Hematopoietic multipotent progenitor cell treated with erythropoietin and hydrocortisone succinate and interleukin-3 and kit ligand, for 8 days (in vitro differentiated cells): ENCODE results near the gene SLC30A1.
"Not testable (repeated sequence)": the region's sequence is repeated elsewhere in the genome, so short reads cannot be mapped to it uniquely, and the experiment has no call there.

Source experiments
- DNase-seq: peaks from one replicate; pipeline ENCODE4 v3.0.0-alpha.2; 2015

Gene SLC30A1

DNA sequence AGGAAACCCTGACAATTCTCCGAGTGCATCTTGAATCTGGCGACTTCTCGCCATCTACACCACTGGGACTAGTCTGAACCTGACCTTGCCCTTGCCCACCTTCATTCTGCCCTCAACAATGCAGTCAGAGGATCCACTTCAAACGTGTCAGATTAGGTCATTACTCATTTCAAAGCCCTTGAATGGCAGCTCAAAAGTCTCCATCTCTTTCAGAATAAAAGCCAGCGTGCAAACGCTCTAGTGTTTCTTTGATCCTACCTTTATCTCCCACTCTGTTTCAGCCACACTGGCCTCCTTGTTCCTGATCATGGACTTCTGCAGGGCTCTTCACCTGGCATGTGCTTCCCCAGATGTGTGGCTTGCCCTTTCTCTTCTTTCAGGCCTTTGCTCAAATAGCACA is 31.3 kb downstream of the SLC30A1 start:
- DNase-seq = no peak

DNA sequence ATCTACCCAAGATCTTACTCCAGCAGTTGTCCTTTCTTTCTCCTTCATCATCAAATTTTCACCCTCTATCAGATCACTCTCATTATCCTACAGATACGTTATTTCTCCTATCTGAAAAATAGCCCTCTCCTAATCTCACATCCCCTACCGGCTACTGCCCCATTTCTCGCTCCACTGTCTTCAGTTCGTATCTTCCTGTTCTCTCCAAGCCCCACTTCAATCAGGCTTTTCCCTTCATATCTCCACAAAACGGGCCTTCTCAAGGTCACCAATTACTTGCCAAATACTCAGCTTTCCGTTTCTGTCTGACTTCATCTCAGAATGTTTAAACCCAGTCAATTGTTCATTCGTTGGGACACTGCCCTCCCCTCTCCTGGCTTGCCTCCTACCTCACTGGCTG is 32.4 kb downstream of the SLC30A1 start:
- DNase-seq = no peak

DNA sequence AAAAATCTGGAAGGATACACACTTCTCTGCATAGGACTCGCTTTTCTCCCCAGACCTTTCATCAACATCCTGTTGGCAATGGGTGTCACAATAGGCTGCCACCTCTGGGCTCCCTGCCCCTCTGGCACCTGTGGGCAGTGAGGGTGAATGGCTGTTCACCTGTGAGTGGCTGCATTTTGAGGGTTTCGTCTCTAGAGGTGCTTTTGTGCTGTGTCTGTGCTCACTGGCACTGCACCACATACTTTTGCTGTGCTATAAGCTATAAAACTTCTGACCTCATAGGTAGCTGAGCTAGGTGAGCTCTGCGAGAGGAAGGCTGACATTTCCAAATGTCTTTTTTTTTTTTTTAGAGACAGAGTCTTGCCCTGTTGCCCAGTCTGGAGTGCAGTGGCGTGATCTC is 35.9 kb downstream of the SLC30A1 start:
- DNase-seq = no peak

DNA sequence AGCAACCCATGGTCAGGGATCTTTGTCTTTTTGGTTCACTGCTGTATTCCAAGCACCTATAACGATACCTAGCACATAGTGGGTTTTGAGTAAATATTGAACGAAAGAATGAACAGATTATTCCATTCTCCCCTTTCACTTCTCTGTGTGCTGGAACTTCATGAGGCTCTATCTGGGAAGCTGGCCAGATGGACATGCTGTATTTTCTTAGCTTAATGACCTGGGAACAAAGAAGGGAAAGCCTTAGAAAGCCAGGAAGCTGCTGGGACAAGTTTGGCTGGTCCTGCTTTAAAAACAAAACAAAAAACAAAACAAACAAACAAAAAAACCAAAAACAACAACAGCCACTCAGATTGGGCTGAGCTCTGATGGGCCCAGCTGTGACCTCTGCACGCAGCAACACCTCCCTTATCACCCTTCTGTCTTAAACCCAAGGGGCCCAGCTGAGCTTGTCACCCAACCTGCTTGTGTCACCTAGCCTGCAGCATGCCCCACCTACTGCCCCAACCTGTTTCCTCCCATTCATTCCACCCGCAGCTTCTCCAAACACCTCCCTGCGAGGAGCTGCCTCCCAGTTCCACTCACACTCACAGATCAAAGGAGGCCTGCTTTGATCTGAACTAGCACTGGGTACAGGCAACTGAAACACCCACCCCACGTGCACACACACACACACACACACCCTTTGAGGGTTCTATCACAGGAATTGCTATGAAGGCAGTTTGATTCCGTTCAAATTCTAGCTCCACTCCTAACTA is 37.1 kb downstream of the SLC30A1 start:
- no peak for DNase-seq

DNA sequence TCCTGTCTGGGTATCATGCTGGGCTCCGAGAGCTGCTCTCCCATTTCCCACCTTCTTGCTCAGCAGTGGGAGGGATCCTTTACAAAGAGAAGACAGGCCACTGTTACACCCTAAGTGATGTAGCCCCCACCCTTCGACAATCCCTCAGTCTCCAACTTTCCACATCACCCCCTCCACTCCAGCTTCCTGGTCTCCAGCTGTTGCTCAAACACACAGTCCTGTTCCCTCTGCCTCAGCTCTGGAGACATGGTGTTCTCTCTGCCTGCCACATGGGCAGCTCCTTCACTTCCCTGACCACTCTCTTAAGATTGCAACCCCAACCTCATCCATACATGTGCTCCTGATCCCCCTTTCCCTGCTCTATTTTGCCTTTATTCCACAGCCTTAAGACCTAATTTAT is 37.7 kb downstream of the SLC30A1 start:
- no peak for DNase-seq

DNA sequence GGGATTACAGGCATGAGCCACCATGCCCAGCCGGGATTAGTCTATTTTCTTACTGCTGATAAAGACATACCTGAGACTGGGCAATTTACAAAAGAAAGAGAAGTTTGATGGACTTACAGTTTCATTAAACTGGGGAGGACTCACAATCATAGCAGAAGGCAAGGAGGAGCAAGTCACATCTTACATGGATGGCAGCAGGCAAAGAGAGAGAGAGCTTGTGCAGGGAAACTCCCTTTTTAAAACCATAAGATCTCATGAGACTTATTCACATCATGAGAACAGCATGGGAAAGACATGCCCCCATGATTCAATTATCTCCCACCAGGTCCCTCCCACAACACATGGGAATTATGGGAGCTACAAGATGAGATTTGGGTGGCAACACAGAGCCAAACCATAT is 38.1 kb downstream of the SLC30A1 start:
- DNase-seq = not testable (repeated sequence)

DNA sequence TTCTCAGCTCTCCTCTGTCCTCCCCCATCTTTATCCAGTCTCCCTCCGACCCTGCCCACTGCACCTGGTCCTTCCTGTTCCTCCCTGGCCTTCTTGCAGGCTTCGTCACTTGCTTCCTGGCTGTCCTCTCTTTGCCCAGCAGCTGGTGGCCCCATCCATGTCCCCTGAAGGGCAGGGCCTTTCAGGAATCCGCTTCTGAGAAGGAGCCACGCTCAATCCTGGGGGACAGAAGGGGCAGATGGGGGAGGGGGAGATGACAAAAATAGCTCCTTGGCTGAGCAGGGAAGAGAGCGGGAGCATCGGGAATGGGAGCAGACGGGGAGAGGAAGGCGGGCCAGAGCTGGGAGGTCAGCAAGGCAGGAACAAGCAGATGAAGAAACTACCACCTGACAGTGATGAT is 40.7 kb downstream of the SLC30A1 start:
- no peak for DNase-seq

DNA sequence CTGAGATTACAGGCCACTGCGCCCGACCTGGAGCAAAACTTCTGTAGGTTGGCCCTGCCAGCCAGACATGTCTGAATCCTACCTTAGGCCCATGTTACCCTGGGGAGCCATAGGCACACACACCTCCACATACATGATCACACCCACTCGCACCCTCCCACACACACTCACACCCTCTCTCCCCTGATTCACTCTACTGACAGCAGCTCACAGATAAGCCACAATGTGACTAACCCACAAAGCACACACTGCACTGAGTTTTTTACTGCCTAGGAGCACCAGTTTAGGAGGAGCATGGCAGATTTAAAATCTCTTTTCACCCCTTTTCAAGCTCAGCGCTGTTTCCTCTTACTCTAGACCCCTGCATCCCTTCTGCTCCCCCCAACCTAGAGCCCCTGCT is 41.7 kb downstream of the SLC30A1 start:
- DNase-seq = peak; percentile 19

DNA sequence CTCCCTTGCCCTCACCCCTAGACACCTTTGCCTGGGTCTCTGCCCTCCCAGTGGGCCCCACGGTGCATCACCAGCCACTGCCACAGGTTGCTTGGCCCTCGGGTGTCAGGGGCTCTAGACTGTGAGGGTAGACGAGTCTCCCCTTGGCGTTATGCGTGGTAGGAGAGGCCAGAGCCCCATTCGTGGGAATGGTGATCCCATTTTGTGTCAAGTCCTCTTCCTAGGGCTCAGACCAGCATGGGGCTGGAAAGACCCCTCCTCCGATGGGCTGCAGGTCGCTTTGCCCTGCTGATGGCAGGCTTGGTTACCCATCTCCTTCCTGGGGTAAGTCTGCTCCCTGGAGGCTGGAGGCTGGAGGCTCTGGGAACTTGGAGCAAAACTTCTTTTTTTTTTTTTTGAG is 42.4 kb downstream of the SLC30A1 start:
- DNase-seq = no peak

DNA sequence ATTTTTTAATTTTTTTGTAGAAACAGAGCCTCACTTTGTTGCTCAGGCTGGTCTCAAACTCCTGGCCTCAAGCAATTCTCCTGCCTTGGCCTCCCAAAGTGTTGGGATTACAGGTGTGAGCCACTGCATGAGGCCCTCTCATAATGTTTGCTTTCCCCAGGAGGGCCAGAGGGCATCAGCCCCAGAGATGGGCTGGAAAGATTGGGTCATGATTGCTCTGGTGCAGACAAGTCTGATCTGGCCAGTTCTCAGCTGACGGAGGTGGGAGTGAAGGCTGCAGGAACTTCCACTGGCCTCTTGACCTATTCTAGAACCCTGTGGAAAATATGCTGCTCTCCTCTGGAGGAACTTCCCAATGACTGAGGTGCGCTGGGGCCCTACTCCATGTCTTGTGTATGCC is 43.6 kb downstream of the SLC30A1 start:
- no peak for DNase-seq

DNA sequence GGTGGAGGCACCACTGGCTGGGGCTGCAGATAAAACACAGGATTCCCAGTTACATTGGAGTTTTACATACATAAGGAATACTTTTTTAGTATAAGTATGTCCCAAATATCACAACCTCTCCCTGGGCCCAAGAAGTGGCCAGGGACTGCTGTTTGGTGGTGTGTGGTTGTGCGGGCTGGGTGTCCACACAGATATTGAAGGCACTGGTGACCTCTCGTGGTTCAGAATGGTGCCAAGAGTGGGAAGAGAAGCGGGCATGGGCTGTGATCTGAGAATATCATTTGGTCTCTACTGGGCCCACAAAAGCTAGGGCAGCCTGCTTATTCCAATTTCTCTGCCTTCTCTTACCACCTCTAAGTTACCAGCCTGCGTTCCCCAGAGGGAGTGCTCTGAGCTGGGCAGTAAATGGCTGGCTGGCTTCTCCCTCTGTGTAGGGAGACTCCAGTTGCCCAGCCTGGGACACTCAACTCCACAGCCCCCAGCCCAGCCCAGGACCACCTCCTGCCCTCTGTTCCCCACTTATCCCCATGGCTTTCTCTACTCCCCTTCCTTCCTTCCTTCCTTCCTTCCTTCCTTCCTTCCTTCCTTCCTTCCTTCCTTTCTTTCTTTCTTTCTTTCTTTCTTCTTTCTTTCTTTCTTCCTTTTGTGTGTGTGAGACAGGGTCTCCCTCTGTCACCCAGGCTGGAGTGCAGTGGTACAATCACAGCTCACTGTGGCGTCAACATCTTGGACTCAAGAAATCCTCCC is 44.2 kb downstream of the SLC30A1 start:
- no peak for DNase-seq

DNA sequence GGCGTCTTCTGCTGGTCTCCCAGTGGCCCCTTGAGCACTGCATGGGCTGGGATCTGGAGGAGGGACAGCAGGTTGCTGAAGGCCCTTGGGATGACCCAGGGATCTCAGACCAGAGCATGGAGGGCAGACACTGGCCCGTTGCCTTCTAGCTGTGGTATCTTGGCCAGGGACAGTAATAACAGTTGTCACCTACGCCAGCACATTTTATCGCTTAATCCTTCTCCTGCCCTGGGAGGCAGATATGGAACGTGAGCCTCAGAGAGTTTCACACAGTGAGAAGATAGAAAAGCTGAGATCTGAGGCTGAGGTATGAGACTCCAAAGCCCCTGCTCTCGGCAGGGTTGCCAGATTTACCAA is 46.9 kb downstream of the SLC30A1 start:
- DNase-seq = no peak

DNA sequence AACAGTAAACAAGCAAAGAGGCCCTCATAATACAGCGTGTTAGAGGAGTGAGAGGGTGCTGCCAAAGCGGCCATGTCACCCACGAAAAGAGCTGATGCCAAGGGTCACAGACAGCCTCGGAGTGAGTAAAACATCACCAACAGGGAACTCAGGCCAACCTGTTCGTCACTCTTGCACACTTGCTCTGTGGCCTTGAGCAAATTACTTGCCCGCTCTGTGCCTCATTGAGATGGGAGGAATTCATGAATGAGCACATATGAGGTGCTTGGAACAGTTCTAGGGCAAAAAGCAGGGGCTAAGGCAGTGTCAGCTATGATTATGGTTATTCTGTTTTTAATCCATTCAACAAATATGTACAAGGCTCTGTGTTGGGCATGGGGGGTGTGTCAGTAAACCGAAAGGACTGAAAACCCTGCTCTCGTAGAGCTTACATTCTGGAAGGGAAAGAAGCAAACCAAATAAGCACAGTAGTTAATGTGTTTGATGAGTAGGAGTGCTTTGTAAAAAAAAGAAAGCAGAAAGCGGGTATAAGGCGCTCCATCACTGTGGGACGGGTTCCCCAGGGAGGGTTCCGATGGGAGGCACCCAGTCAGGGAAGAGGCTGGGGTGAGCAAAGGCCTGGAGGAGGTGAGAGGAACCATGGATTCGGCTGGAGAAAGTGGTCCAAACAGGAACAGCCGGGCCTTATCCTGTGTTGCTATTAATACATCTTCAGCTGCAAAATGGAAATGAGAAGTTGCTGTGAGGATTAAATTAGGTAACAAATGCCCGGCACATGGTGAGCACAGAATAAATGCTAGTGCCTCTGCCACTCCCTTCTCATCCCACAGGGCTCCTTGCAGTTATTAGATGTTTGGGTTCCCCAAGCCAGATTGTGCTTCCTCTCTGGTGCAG is 47.5 kb downstream of the SLC30A1 start:
- DNase-seq = no peak

DNA sequence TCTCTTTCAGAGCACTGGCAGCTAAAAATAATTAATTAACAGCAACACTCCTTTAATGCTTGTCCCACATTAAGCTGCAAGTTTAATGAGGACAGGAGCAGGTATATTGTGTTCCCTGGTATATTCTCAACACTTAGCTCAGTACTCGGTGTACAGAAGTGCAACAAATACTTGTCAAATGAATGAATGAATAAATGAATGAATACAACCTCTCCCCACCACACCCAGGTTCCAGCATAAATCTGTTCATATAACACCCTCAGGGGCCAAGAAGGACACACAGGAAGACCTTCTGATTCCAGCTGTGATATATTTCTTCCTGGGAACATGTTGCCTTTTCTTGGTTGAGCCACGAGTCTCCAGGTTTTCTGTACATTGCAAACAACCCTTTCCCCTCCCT is 48.9 kb downstream of the SLC30A1 start:
- DNase-seq = no peak

DNA sequence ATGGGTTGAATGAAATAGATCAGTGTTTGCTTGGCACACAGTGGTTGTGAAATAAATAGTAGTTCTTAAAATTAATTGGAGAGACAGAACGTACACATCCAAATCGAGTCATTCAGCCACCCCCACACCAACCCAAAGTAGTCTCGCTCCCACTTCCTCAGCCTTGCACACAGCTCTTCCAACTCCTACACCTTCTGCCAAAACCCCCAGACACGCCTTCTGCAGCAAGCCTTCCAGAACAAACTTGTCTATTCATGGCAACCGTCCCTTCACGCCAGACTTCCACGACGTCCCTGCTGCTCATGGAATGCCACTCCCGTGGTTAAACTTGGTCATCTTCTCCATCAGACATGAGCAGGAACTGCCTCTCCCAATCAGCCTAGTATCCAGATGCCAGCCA is 49.5 kb downstream of the SLC30A1 start:
- no peak for DNase-seq

DNA sequence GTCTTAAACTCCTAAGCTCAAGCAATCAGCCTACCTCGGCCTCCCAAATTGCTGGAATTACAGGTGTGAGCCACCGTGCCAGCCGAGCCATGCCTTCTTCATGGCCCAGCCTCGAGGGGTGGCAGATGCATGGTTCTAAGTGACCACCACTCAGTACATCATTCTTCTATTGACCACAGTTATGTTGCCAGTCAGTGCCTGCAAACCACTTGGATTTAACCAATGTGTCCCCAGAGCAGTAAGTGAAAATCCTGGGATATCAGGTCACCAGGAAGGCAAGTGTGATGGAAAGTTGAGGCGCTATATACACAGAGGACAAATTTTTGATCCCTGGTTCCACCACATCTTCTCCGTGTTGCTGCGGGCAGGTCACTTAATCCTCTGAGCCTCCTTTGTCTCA is 50.0 kb downstream of the SLC30A1 start:
- no peak for DNase-seq

DNA sequence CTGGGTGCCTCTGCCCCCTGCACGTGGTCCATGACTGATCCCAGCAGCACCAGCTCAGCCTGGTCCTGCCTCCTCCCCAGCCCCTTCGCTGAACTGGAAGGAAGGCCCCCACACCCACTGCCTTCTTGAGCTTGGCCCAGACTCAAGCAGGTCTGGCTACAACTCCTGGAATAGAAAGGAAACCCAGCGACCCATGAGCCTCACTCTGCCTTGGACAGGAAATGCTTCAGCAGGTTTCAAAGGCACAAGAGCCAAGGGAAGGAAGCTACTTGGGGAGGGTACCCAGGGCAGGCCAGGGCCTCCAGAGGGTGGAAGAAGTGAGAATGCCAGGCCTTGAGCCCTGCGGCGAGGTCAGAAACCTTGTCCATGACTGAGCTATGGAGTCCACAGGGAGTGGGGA is 51.1 kb downstream of the SLC30A1 start:
- DNase-seq = no peak

DNA sequence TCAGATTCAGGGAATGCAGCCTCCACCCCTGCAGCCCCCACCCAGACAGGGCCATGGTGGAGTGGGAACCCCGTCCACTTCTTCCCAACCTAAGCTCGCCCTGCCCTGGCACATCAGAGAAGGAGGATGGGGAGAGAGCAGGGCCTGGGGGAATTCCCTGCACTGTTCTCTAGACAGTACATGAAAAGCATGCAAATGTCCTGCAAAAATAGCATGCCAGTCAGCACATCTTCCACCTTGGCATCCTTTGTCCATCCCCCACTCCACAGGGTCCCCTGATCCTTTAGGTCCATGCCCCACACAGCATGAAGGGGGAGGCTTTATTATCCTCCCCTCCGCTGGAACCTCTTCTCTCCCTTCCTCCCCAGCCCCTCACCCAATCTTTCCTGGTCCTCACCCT is 52.0 kb downstream of the SLC30A1 start:
- no peak for DNase-seq

DNA sequence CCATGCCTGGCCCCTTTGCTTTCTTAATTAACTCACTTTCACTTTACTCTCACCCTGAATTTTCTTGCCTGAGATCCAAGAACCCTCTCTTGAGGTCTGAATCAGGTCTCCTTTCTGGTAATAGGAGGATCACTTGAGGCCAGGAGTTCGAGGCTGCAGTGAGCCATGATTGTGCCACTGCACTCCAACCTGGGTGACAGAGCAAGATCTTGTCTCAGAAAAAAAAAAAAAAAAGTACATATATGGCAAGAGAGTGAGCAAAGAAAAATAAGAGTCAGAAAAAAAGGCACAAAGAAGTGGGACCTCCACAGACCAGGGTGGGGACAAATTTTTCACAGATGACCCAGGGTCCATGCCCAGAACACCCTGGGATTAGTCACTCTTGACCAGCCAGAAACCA is 52.9 kb downstream of the SLC30A1 start:
- DNase-seq = no peak

DNA sequence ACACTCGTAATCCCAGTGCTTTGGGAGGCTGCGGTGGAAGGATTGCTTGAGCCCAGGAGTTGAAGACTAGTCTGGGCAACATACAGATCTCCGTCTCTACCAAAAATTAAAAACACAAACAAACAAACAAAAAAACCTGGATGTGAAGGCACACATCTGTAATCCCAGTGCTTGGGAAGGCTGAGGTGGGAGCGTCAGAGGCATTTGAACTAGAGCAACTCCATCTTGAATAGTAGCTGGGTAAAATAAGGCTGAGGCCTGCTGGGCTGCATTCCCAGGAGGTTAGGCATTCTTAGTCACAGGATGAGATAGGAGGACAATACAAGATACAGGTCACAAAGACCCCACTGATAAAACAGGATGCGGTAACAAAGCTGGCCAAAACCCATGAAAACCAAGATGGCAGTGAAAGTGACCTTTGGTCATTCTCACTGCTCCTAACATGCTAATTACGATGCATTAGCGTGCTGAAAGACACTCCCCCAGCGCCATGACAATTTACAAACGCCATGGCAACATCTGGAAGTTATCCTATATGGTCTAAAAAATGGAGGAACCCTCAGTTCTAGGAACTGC is 53.8 kb downstream of the SLC30A1 start:
- no peak for DNase-seq

DNA sequence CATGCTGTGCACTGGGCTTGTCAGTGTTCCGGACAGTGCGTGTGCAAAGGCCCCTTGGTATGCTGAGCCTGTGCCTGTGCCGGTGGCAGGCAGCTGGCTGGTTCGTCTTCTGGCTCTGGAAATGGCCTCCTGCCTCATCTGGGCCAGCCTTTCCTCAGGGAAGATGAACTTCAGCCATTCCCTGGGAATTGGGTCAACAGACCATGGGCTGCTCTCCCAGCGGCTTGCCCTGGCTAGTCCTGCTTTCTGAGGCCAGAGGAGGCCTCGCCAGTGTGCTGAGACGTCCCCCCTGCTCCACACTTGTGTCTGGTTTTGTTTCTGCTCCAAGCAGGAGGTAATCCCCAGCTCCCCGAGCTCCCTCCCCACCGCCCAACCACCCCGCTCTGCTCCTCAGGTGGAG is 54.4 kb downstream of the SLC30A1 start:
- DNase-seq = no peak

DNA sequence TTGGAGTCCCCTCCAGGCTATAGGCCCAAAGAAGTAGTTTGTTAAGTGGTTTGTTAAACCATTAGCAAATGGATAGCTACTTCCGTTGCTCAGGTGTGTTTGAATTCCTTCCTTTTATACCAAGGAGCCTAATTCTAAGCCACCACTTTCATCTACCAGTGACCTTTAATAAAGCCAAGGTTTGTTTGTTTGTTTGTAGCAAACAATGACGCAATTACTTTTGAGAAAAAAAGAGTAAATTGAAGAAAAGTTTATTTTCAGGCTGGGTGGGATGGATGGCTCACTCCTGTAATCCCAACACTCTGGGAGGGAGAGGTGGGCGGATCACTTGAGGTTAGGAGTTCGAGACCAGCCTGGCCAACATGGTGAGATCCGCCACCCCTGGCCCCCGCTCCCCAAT is 56.2 kb downstream of the SLC30A1 start:
- DNase-seq = no peak
